ENCODE results near the gene DNAH2. TPM values are rescaled to one million over a fixed set of nuclear protein-coding genes. Genes with fewer than 3 reads are reported as not detected.

The DNAH2 gene
- total and polyA plus RNA-seq, 2 of the 13 experiments (the other 11 are each of a cell fraction or from before 2014, with no cell fraction given): not detected

DNA sequence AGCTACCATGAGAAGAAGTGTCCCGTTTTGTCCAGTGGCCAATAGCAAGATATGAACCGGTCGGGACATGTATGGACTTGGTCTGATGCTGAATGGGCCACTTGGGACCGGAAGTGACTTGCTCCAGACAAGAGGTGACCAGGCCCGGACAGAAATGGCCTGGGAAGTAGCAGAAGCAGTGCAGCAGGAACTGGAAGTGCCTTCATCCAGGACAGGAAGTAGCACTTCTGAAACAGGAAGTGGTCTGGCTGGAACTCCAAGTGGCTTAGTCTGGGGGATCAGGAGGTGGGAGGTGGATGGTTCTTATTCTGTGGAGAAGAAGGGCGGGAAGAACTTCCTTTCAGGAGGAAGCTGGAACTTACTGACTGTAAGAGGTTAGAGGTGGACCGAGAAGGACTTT, 7.2 kb upstream of the DNAH2 start:
- Histone ChIP-seq H2AFZ (ENCODE audit: low read length) (no peak overlapping the region), H3K36me3 (replicated peaks in 1 of 2; ENCODE audit: control insufficient read depth in 1 of 2, insufficient read depth in 2 of 2, low read length in 2 of 2) (no peaks in the 10 kb centered on the region), H4K20me1 (ENCODE audit: insufficient read depth, low read length) (no peaks in the 10 kb centered on the region), H3K4me1 (ENCODE audit: insufficient read depth, low read length) (peaks cover 10% of the 10 kb centered on the region; the same call in 1 of the 2 replicates), H3K27me3 (ENCODE audit: control insufficient read depth in 1 of 2, insufficient read depth in 2 of 2, low read length in 2 of 2) (peaks cover 11 to 75% of the 10 kb centered on the region in 2 experiments), H3K4me2 (ENCODE audit: low read depth, low read length) (peak overlapping the region; percentile 28; the same call in 1 of the 2 replicates), H3K9ac (ENCODE audit: insufficient read depth, low read depth, low read length) (no peak overlapping the region), H3K79me2 (ENCODE audit: insufficient read depth, low read length) (no peaks in the 10 kb centered on the region), H3K27ac (ENCODE audit: extremely low read length, insufficient read depth, low read length) (no peak overlapping the region), H3K9me3 (ENCODE audit: low read length) (no peaks in the 10 kb centered on the region), H3K4me3 (replicated peaks in 1 of 3; ENCODE audit: insufficient read depth in 1 of 3, low read depth in 2 of 3, low read length in 3 of 3) (no peak overlapping the region)
- no peak for DNase-seq (ENCODE audit: low spot score)
- POLR2A ChIA-PET: no interaction called here
- CTCF ChIA-PET (ENCODE audit: low intra/inter-chr PET ratio, low total read pairs): no interaction called here
- no peak for ATAC-seq
- intact Hi-C loops (cut with micrococcal nuclease; ENCODE audit: unreplicated experiment) (no loop called here), in situ Hi-C loops (cut with HindIII; ENCODE audit: extremely low pct_ligation_motif_present, low pct_unique_long_range_greater_than_20kb) (no loop called here)
- WGBS (ENCODE audit: low lambda C conversion rate): 50% methylated on average over 7 of the region's 7 CpGs
- TF ChIP-seq ZNF7 (CRISPR knock-in tag; IDR thresholded peaks at IDR 0.05) (no peak), RAD51 (IDR thresholded peaks at IDR 0.05; ENCODE audit: borderline replicate concordance) (no peak), RXRB (CRISPR knock-in tag; IDR thresholded peaks at IDR 0.05; ENCODE audit: borderline replicate concordance) (no peak), GABPA (IDR thresholded peaks at IDR 0.05; ENCODE audit: low read depth, low read length) (peak; percentile 61), GABPA (CRISPR knock-in tag; IDR thresholded peaks at IDR 0.05; ENCODE audit: low read depth) (peak; percentile 81), ZBED4 (CRISPR knock-in tag; IDR thresholded peaks at IDR 0.05; ENCODE audit: borderline replicate concordance) (no peak), RBM39 (IDR thresholded peaks at IDR 0.05; ENCODE audit: low read depth, low read length, poor library complexity, severe bottlenecking) (no peak), ATAD3A (CRISPR knock-in tag; IDR thresholded peaks at IDR 0.05) (no peak), SMC3 (IDR thresholded peaks at IDR 0.05; ENCODE audit: low read length) (no peak), ZNF234 (CRISPR knock-in tag; conservative IDR thresholded peaks at IDR 0.05) (no peak), ZNF33B (CRISPR knock-in tag; IDR thresholded peaks at IDR 0.05) (no peak), GABPB1 (CRISPR knock-in tag; IDR thresholded peaks at IDR 0.05) (peak; percentile 50; the same call in 1 of the 2 replicates)
- TF ChIP-seq, protein P1, sequence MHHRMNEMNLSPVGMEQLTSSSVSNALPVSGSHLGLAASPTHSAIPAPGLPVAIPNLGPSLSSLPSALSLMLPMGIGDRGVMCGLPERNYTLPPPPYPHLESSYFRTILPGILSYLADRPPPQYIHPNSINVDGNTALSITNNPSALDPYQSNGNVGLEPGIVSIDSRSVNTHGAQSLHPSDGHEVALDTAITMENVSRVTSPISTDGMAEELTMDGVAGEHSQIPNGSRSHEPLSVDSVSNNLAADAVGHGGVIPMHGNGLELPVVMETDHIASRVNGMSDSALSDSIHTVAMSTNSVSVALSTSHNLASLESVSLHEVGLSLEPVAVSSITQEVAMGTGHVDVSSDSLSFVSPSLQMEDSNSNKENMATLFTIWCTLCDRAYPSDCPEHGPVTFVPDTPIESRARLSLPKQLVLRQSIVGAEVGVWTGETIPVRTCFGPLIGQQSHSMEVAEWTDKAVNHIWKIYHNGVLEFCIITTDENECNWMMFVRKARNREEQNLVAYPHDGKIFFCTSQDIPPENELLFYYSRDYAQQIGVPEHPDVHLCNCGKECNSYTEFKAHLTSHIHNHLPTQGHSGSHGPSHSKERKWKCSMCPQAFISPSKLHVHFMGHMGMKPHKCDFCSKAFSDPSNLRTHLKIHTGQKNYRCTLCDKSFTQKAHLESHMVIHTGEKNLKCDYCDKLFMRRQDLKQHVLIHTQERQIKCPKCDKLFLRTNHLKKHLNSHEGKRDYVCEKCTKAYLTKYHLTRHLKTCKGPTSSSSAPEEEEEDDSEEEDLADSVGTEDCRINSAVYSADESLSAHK (CRISPR knock-in tag; IDR thresholded peaks at IDR 0.05; ENCODE audit: borderline replicate concordance): no peak
- no TSS peak for BruUV-seq (replicated peaks)
- no peak for FAIRE-seq
